Activated CD8-positive, alpha-beta memory T cell treated with anti-CD3 and anti-CD28 coated beads for 4 hours (primary cell): ENCODE results near the gene RCCD1.

ENCODE experiments used
- DNase-seq, 2 donors: peaks; one replicate each; pipeline ENCODE4 v3.0.0-alpha.2; 2020; ENCODE audit warnings: low read depth in 2 of 2

Gene RCCD1

GRCh38 chr15:90942354-90943120 lies 12.1 kb upstream of the RCCD1 start:
- no peak for DNase-seq

DNA sequence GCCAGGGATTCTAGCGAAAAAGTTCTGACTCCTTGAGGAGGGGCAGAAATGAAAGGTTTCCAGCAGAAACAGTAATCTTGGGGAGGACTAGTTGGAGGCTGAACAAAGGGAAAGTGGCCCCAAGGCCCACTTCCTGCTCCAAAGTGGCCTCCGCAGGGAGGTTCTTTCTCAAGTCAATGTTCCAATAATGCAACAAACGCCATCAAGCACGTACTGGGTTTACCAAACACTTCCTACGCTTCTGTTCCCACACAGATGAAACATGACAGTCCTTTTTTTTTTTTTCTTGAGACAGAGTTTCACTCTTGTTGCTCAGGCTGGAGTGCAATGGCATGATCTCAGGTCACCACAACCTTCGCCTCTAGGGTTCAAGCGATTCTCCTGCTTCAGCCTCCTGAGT lies 9.6 kb upstream of the RCCD1 start:
- no peak for DNase-seq

GRCh38 chr15:90946538-90946937 lies 8.1 kb upstream of the RCCD1 start:
- no peak for DNase-seq

- DNase-seq, result no peak
Measured at GRCh38 chr15:90946941-90947576, 7.6 kb upstream of the RCCD1 start.

DNA sequence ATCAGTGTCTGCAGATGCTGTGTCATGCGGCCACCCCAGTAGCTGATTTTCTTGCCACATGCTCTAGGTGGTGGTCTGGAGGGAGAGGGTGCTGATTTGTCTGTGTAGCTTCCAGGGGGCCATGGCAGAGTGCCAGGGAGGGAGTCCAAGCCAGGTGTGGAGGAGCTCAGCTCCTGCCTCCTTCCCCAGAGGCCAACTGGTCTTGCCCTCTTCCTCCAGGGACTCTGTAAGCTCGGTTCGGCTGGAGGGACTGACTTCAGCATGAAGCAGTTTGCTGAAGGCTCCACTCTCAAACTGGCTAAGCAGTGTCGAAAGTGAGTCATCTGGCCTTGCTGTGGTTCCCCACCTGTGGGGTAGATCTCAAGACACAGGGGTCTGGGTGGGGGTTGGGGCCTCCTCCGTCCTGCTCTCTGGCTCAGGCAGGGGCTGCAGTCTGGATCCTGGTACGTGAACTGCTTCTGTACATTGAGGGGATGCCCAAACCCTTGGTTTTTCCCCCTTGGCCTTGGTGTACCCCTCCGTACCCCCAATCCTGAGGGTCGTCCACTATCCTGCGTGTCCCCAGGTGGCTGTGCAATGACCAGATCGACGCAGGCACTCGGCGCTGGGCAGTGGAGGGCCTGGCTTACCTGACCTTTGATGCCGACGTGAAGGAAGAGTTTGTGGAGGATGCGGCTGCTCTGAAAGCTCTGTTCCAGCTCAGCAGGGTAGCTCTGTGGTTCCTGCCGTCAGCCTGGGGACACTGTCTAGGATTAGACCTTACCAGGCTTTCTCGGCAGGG lies 6.9 kb upstream of the RCCD1 start:
- DNase-seq, result no peak

GRCh38 chr15:90948506-90948905 lies 6.2 kb upstream of the RCCD1 start:
- DNase-seq, result no peak

DNA sequence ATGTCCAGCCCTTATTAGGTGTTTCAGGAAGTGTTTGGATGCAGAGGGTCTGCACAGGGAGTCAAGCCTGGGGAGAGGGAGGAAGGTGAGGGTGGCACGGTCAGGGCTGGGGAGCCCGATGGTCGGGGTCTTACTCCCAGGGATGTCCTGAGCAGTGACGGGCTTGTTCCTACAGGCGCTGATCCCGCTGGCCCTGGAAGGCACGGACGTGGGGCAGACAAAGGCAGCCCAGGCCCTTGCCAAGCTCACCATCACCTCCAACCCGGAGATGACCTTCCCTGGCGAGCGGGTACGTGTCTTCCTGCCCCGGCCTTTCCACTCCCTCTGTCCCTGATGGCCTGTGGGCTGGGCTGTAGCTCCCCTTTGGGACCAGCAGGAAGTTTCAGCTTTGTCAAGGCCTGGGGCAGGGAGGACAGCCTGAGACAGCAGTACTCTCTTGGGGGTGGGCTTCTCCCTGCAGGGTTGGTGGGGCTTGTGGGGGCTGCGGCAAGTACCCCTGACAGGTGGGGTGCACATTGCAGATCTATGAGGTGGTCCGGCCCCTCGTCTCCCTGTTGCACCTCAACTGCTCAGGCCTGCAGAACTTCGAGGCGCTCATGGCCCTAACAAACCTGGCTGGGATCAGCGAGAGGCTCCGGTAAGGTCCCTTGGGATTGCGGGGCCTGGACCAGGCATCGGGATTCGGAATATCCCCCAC lies 4.6 kb upstream of the RCCD1 start:
- no peak for DNase-seq

- no peak for DNase-seq
Measured at GRCh38 chr15:90950676-90951075, 4.0 kb upstream of the RCCD1 start.

DNA sequence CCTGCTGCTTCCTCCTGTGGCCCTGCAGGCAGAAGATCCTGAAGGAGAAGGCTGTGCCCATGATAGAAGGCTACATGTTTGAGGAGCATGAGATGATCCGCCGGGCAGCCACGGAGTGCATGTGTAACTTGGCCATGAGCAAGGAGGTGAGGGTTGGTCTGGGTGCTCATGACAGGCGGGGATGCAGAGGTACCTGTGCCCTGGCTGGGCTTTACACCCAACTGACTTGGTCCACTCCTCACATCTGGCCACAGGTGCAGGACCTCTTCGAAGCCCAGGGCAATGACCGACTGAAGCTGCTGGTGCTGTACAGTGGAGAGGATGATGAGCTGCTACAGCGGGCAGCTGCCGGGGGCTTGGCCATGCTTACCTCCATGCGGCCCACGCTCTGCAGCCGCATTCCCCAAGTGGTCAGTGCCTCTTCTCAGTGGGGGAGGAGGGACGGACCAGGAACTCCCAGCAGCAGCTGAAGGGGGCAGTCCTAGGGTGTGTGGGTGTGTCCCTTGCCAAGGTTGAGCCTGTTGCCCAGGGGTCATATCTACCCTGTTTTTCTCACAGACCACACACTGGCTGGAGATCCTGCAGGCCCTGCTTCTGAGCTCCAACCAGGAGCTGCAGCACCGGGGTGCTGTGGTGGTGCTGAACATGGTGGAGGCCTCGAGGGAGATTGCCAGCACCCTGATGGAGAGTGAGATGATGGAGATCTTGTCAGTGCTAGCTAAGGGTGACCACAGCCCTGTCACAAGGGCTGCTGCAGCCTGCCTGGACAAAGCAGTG lies 1.6 kb upstream of the RCCD1 start:
- DNase-seq, result no peak

- no peak for DNase-seq
Measured at GRCh38 chr15:90953947-90954711, 555 bp upstream of the RCCD1 start.

DNA sequence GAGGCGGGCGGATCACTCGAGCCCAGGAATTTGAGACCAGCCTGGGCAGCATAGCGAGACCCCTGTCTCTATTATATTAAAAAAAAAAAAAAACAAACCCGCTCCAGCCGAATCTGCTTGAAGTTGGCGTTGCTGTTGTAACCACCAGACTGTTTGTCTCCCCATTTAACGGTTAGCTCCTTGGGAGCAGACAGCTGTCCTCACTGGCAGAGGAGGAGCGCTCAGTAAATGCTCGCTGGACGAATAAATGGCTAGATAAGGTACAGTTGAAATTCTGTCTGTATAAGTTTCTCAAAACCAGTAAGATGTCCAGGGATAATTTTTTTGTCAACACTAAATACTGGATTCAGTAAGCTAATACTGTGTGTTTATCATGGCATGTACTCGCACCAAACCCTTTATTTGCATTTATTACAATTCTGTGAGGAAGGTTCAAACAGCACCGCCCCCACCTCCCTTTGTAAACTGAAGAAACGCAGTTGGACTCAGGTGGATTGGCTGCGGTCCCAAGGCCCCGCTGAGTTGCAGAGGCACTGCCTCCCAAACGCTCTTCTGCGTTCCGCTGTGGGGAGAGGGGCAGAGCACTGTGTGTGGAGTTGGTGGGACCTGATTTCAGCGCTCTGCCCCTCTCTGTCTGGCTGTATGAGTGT lies 1.1 kb downstream of the RCCD1 start:
- DNase-seq, result no peak

DNA sequence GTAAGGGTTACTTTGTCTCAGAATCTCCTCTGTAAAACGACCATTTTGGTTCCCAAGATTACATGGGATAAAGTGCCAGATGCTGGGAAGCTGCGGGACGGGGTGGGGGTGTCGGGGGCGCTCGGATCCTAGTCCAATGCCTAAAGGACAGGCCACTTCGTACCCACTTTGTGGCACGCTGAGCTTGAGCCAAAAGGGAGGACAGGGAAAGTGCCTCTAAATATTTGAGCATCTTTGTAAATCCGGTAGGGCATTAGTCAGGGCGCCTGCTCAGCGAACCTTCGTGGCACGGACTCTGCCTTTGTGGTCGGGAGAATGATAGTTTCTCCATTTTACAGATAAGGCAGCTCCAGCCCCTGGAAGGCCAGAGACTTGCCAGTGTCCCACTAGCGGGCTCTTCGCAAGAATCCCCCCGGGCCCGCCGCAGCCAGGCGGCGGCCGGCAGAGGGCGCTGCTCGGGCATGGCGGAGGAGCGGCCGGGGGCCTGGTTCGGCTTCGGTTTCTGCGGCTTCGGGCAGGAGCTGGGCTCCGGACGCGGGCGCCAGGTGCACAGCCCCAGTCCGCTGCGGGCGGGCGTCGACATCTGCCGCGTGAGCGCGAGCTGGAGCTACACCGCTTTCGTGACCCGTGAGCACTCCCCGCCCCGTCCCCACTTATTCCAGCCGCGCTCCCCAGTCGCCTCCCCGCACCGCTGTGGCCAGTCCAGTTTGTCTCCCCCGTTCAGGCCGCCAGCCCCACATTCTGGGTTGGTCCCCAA lies 1.8 kb downstream of the RCCD1 start:
- peak; percentile 19 to 37 for DNase-seq

GRCh38 chr15:90957031-90957790 lies 2.5 kb downstream of the RCCD1 start:
- no peak for DNase-seq

GRCh38 chr15:90957791-90958190 lies 3.1 kb downstream of the RCCD1 start:
- DNase-seq, result no peak

DNA sequence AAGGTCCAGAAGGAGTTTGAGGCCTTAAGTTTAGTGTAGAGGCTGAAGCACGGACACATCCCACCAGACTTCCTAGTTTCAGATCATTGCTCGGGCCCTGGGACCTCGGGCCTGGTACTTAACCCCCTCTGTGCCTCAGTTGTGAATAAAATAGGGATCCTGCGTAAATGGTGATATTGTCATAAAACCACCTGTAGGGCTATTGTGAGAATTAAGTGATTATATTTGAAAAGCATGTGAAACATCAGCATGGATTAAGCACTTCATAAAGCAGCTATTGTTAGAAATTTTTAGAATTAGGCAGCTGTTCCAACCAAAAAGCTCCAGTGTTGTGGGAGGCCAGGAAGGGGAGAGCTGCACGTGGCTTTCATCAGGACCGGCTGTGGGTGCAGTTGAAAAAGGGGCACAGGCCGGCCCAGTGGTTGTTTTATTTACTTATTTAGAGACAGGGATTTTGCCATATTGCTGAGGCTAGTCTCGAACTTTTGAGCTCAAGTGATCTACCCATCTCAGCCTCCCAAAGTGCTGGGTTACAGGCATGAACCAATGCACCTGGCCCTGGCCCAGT lies 4.4 kb downstream of the RCCD1 start:
- no peak for DNase-seq

GRCh38 chr15:90959894-90960293 lies 5.2 kb downstream of the RCCD1 start:
- no peak for DNase-seq

DNA sequence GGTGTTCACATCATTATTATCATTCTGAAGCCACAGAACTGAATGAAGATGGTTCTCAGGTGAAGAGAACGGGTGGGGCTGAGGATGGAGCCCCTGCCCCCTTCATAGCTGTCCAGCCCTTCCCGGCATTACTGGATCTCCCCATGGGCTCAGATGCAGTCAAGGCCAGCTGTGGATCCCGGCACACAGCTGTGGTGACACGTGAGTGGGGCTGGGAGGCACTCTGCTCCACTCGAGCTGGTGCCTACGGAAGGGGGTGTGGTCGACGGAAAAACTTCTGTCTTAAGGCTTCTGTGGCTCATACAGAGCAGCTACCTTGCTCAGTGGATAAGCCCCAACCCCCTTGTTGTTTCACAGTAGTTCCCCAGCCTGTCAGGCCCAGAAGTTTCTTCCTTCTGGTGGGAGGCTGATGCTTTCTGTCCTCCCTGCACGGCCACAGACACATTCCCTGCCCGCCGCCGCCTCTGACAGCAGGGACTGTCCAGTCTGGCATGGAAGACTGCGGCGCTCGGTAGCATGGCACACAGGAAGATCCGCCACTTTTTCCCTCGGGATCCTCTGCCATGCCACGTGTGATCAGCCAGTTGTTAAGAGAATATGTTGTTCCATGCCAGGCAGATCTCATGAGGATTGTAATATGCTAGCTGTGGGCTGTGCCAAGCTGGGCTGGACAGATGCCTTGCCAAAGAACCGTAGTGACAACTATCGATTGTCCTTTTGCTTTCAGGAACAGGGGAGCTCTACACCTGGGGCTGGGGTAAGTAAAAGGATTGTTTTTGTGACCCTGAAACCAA lies 5.8 kb downstream of the RCCD1 start:
- no peak for DNase-seq
